GM12801 (cell line): ENCODE results near the gene SYN1.

Experiments
- CTCF ChIP-seq: IDR thresholded peaks from one replicate; pipeline ENCODE4 v1.5.1; 2011; ENCODE audit warnings: control low read depth; ENCODE audit not compliant: insufficient read length; ENCODE audit errors: extremely low read depth

SYN1 gene

GRCh38 chrX:47574076-47574546, 45.5 kb downstream of the SYN1 start:
- no peak for TF ChIP-seq CTCF

GRCh38 chrX:47573341-47574075, 46.1 kb downstream of the SYN1 start:
- TF ChIP-seq CTCF: no peak

- no peak for TF ChIP-seq CTCF
Observed at GRCh38 chrX:47572773-47573340, 46.8 kb downstream of the SYN1 start.

GRCh38 chrX:47571896-47572295, 47.8 kb downstream of the SYN1 start:
- no peak for TF ChIP-seq CTCF

GRCh38 chrX:47571215-47571614, 48.4 kb downstream of the SYN1 start:
- no peak for TF ChIP-seq CTCF

GRCh38 chrX:47570794-47571193, 48.9 kb downstream of the SYN1 start:
- no peak for TF ChIP-seq CTCF

- no peak for TF ChIP-seq CTCF
Observed at GRCh38 chrX:47568656-47569295, 50.9 kb downstream of the SYN1 start.
